ENCODE data around the gene SH3PXD2A. TPM values are rescaled to one million over a fixed set of nuclear protein-coding genes. Genes with fewer than 3 reads are reported as not detected.

SH3PXD2A gene
- total RNA-seq, 1 experiment from 2014 or later: 54.9 TPM

- TF ChIP-seq, protein P1, sequence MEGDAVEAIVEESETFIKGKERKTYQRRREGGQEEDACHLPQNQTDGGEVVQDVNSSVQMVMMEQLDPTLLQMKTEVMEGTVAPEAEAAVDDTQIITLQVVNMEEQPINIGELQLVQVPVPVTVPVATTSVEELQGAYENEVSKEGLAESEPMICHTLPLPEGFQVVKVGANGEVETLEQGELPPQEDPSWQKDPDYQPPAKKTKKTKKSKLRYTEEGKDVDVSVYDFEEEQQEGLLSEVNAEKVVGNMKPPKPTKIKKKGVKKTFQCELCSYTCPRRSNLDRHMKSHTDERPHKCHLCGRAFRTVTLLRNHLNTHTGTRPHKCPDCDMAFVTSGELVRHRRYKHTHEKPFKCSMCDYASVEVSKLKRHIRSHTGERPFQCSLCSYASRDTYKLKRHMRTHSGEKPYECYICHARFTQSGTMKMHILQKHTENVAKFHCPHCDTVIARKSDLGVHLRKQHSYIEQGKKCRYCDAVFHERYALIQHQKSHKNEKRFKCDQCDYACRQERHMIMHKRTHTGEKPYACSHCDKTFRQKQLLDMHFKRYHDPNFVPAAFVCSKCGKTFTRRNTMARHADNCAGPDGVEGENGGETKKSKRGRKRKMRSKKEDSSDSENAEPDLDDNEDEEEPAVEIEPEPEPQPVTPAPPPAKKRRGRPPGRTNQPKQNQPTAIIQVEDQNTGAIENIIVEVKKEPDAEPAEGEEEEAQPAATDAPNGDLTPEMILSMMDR (conservative IDR thresholded peaks at IDR 0.05; ENCODE audit: low read depth, low read length): no peak
- no peak for TF ChIP-seq EZH2 (IDR thresholded peaks at IDR 0.05; ENCODE audit: borderline replicate concordance, low read depth, low read length, poor library complexity, severe bottlenecking)
- DNase-seq (ENCODE audit: low spot score): no peak
- Histone ChIP-seq H3K36me3 (ENCODE audit: insufficient read depth, low read length, poor library complexity, severe bottlenecking) (peaks cover 17% of the 10 kb centered on the region), H3K27ac (ENCODE audit: low read depth, low read length, poor library complexity, severe bottlenecking) (no peak overlapping the region), H3K27me3 (replicated peaks; ENCODE audit: insufficient read depth, low read depth, low read length, poor library complexity) (no peaks in the 10 kb centered on the region), H3K4me1 (ENCODE audit: insufficient read depth, low read length, poor library complexity, severe bottlenecking) (no peaks in the 10 kb centered on the region), H3K9me3 (ENCODE audit: low read depth, low read length, poor library complexity, severe bottlenecking) (no peaks in the 10 kb centered on the region), H3K4me3 (ENCODE audit: low read depth, low read length, poor library complexity, severe bottlenecking) (no peak overlapping the region)
- CTCF ChIA-PET: no interaction called here
- BruUV-seq (replicated peaks): no TSS peak
- POLR2A ChIA-PET (ENCODE audit: low non-redundant PET): no interaction called here
- intact Hi-C loops (cut with micrococcal nuclease; ENCODE audit: unreplicated experiment): no loop called here
These were observed 131.3 kb downstream of the SH3PXD2A start for GRCh38 chr10:103724074-103724473.

DNA sequence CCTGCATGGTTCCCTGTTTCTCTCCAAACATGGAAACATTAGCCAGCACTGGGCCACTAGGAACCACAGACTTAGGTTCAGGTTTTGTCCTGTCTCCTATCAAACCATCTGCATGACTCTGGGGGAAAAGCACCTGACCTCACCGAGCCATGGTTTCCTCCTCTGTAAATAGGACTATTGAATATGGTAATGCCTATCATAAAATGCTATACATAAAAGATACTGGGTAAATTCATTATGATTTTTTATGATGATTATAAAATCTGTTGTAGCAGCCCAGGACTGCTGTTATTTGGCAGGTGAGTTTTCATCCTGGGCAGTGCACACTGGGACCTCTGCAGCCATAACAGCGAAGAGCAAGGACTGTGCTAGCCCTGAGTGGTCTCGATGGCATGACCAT lies 131.8 kb downstream of the SH3PXD2A start:
- intact Hi-C loops (cut with micrococcal nuclease; ENCODE audit: unreplicated experiment): no loop called here
- H3K27ac ChIP-seq (ENCODE audit: low read depth, low read length, poor library complexity, severe bottlenecking): no peak overlapping the region
- POLR2A ChIA-PET (ENCODE audit: low non-redundant PET): no interaction called here
- no peak overlapping the region for H3K4me3 ChIP-seq (ENCODE audit: low read depth, low read length, poor library complexity, severe bottlenecking)
- H3K9me3 ChIP-seq (ENCODE audit: low read depth, low read length, poor library complexity, severe bottlenecking): no peaks in the 10 kb centered on the region
- TF ChIP-seq EZH2 (IDR thresholded peaks at IDR 0.05; ENCODE audit: borderline replicate concordance, low read depth, low read length, poor library complexity, severe bottlenecking): no peak
- TF ChIP-seq, protein P1 (conservative IDR thresholded peaks at IDR 0.05; ENCODE audit: low read depth, low read length): no peak
- H3K36me3 ChIP-seq (ENCODE audit: insufficient read depth, low read length, poor library complexity, severe bottlenecking): peaks cover 17% of the 10 kb centered on the region
- H3K4me1 ChIP-seq (ENCODE audit: insufficient read depth, low read length, poor library complexity, severe bottlenecking): no peaks in the 10 kb centered on the region
- no peaks in the 10 kb centered on the region for H3K27me3 ChIP-seq (replicated peaks; ENCODE audit: insufficient read depth, low read depth, low read length, poor library complexity)
- no TSS peak for BruUV-seq (replicated peaks)
- DNase-seq (ENCODE audit: low spot score): no peak
- CTCF ChIA-PET: no interaction called here

DNA sequence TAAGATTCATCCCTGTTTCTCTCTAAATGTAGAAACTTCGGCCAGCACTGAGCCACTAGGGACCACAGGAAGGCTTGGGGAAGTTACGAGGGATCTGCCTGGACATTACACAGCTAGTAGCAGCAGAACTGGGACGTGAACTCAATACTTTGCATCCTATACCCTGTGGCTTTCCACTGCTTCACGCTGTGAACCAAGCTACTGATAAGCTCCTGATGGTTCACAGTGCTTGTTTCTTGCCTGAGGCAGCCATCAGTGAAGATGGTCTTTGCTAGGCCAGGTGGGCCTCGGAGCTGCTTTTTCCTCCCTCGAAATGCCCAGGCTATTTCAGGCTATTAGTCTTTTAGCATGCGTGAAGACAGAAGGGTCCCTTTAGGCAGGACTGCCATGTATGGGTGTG lies 132.7 kb downstream of the SH3PXD2A start:
- H3K27me3 ChIP-seq (replicated peaks; ENCODE audit: insufficient read depth, low read depth, low read length, poor library complexity): no peaks in the 10 kb centered on the region
- peaks cover 21% of the 10 kb centered on the region for H3K36me3 ChIP-seq (ENCODE audit: insufficient read depth, low read length, poor library complexity, severe bottlenecking)
- no peak for DNase-seq (ENCODE audit: low spot score)
- TF ChIP-seq EZH2 (IDR thresholded peaks at IDR 0.05; ENCODE audit: borderline replicate concordance, low read depth, low read length, poor library complexity, severe bottlenecking): no peak
- TF ChIP-seq, protein P1 (conservative IDR thresholded peaks at IDR 0.05; ENCODE audit: low read depth, low read length): no peak
- H3K27ac ChIP-seq (ENCODE audit: low read depth, low read length, poor library complexity, severe bottlenecking): no peak overlapping the region
- no peak overlapping the region for H3K4me3 ChIP-seq (ENCODE audit: low read depth, low read length, poor library complexity, severe bottlenecking)
- H3K9me3 ChIP-seq (ENCODE audit: low read depth, low read length, poor library complexity, severe bottlenecking): no peaks in the 10 kb centered on the region
- intact Hi-C loops (cut with micrococcal nuclease; ENCODE audit: unreplicated experiment): no loop called here
- H3K4me1 ChIP-seq (ENCODE audit: insufficient read depth, low read length, poor library complexity, severe bottlenecking): no peaks in the 10 kb centered on the region
- no TSS peak for BruUV-seq (replicated peaks)
- CTCF ChIA-PET: no interaction called here
- POLR2A ChIA-PET (ENCODE audit: low non-redundant PET): no interaction called here
